GM19193 (cell line): ENCODE data around the gene GTSE1.

Experiments used
- POLR2A ChIP-seq: IDR thresholded peaks from 4 replicates; pipeline ENCODE4 v1.6.1; 2011; ENCODE audit not compliant: insufficient read depth, insufficient read length; ENCODE audit errors: extremely low read depth

The GTSE1 gene

GRCh38 chr22:46367707-46368191 is 71.1 kb downstream of the GTSE1 start:
- no peak for TF ChIP-seq POLR2A

- TF ChIP-seq POLR2A, result no peak
Observed at GRCh38 chr22:46368422-46368821, 71.8 kb downstream of the GTSE1 start.

DNA sequence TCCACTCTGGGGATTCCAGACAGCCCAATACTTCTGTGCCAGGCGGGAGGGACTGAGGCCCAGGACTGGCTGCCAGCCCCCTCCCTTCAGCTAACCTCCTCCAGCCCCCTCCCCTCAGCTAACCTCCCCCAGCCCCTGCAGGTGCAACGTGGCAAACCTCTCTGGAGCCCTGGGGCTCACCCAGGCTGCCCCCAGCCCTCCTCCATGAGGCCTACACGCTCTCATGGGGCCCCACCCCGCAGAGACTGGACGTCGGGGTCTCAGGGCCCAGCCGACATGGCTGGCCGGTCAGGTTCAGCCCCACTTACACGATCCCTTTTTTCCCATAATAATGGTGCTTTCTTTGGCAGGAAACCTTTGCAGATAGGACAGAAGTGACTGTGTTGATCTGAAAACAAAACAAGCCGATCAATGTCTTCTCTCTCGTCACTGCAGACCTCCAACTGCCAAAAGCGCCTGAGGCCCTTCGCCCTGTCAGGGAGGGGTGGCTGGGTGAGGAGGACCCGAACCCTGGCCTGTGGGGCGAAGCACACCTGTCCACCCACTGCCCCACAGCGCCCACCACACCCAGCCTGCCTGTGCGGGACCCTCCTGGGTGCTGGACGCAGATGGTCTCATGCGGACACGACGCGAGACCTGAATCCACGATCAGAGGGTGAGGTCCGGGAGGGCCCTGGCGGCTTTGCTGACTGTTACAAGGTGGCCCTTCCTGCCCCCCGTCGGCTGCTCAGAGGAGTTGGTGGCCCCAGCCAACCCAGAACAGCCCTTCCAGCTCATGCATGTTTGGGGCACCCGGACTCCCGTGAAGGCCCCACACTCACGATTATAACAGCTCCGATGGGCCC is 72.4 kb downstream of the GTSE1 start:
- TF ChIP-seq POLR2A, result no peak

DNA sequence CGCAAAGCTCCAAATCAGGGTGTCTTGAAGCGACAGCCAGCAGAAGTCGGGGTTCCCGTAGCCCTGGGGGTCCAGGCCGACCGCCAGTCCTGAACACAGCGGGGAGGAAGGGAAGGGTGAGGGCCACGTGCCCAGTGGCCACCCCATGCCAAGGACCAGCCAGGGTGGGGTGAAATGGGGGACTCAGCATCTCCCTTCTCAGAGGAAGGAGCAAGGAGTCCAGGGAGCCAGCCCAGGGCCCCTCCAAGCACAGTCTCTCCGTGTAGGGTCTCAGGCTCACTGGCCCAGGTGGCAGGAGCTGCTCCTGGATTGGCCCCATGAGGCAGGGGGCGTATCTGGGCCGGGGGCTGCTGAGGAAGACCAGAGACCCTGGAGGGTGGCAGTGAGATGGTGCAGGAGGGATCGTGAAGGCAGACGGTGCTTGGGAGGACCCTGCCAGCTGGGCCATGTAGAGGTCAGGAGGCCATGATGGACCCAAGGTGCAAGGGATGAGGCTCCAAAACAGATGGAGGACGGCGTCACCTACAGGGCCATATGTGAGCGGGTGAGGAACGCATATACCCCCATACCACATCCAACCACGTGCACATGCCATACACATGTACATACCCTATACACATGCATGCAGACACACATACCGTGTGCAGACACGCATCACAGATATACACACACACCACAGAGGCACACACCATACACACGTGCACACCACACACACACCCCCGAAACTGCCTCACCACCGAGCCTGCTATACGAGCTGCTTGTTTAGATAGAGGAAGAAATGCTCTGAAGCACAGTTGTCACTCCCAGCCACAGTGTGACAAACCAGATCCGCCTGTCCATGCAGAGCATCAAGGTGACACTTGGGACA is 73.3 kb downstream of the GTSE1 start:
- TF ChIP-seq POLR2A, result no peak

DNA sequence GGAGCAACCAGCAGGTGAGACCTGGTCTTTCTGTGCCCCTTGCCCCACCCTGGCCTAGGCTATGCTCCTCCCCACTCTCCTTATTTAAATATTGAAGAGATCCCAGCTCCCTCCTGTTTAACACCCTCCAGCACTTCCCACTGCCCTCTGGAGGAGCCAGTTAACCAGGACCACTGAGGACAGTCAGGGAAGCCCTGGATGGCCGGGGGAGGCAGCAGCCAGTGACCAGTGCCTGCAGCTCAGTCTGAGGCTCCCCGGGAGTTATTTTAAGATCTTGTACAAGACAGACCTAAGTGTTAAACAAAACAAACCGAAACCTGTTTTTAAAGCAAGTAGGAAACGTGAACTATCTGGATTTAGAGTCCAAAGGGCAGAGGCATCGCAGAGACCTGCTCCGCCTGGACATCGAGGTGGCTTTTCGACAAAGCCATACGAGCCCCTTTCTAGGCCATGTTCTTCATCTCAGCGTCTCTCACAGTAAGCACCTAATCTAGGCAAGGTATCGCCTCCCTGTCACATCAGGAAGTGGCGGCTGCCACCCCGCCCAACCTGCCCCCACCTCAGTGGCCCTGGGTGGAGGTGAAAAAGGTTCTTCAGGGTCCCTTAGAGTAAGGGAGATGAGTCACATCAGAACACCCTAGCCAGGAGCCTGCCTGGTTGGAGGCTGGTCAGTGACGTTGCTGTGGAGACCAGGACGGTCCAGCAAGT is 74.1 kb downstream of the GTSE1 start:
- TF ChIP-seq POLR2A, result no peak

DNA sequence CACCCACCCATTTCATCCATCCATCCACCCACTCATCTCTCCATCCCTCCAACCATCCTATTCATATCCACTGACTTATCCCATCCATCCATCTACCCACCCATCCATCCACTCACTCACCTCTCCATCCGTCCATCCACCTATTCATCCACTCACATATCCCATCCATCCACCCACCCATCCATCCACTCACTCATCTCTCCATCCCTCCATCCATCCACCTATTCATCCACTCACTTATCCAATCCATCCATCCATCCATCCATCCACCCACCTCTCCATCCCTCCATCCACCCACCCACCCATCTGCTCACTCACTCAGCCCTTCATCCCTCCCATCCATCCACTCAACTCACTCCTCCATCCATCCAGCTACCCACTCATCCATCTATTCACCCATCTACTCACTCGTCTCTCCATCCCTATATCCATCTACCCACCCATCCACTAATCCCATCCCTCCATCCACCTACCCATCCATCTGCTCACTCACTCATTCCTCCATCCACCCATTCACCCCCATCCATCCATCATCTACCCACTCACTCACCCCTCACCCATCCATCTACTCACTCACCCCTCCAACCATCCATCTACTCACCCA is 75.1 kb downstream of the GTSE1 start:
- TF ChIP-seq POLR2A, result no peak

DNA sequence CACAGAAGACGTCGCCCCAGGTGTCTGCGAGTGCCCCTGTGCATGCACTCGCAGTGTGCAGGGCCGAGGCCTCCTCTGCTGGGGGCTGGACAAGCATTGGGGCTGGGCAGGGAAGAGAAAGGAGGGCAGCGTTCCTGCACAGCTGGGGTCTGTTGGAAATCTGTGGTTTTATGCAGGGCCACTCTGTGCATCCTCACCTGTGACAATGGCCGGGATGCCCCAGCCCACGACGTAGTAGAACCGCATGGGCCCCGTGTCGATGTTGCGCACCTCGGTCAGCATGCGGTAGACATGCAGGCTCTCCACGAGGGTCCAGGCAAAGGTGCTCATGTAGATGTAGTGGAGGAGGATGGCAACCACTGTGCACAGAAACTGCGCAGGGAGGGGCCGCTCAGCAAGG is 76.0 kb downstream of the GTSE1 start:
- no peak for TF ChIP-seq POLR2A

- no peak for TF ChIP-seq POLR2A
Observed at GRCh38 chr22:46373159-46373558, 76.5 kb downstream of the GTSE1 start.

DNA sequence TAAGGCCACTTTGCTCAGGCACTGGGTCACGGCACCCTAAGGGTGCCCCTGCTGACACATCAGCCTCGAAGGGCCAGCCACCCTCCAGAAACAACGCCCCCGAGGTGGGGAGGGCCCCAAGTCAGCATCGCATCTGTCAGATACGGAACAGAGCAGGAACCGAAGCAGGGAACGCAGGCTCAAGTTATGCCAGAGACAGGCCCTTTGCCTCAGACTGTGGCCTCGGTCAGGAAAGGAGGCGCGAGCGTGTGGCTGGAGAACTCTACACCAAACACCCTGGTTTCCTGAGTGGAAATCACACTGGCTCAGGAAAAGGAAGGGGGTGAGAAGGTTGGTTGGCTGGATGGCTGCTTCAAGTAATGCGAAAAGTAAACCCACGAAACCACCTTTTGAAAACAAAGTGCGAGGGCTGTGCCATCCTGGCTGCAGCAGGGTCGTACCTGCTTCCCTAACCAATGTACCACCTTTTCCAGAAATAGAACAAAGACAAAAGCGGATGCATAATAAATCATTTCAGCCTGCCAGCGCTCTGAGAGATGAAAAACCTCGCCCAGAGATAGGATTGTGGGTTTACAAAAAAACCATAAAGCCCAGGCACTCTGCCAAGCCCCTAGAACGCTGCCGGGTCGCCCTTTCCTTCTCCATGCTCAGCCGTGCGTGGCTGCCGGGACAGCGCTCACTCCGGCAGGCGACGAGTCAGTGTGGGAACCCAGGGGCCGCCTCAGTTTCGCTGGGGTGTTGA is 77.4 kb downstream of the GTSE1 start:
- TF ChIP-seq POLR2A, result no peak

- no peak for TF ChIP-seq POLR2A
Observed at GRCh38 chr22:46374663-46375474, 78.2 kb downstream of the GTSE1 start.

GRCh38 chr22:46376111-46376510 is 79.4 kb downstream of the GTSE1 start:
- no peak for TF ChIP-seq POLR2A

GRCh38 chr22:46376908-46377524 is 80.3 kb downstream of the GTSE1 start:
- no peak for TF ChIP-seq POLR2A

GRCh38 chr22:46377525-46378425 is 81.1 kb downstream of the GTSE1 start:
- TF ChIP-seq POLR2A, result no peak
